HG02759 (cell line): ENCODE results near the gene FAM13A.

Experiments used
- ATAC-seq: cut with Tn5 transposase; IDR thresholded peaks from one replicate; pipeline ENCODE4 v1.9.1; 2021; ENCODE audit warnings: mild to moderate bottlenecking, moderate library complexity; ENCODE audit not compliant: unreplicated experiment

The FAM13A gene

GRCh38 chr4:88729146-88729760 lies 327.7 kb downstream of the FAM13A start:
- ATAC-seq: no peak

- no peak for ATAC-seq
Observed at GRCh38 chr4:88728146-88728545, 328.8 kb downstream of the FAM13A start.

GRCh38 chr4:88725986-88726385 lies 331.0 kb downstream of the FAM13A start:
- ATAC-seq: no peak

GRCh38 chr4:88725143-88725542 lies 331.8 kb downstream of the FAM13A start:
- ATAC-seq: no peak

GRCh38 chr4:88724406-88724805 lies 332.6 kb downstream of the FAM13A start:
- no peak for ATAC-seq

GRCh38 chr4:88722828-88723227 lies 334.2 kb downstream of the FAM13A start:
- ATAC-seq: no peak

- ATAC-seq: no peak
Observed at GRCh38 chr4:88722276-88722780, 334.7 kb downstream of the FAM13A start.

- ATAC-seq: no peak
Observed at GRCh38 chr4:88720451-88721428, 336.2 kb downstream of the FAM13A start.

- no peak for ATAC-seq
Observed at GRCh38 chr4:88719381-88719780, 337.6 kb downstream of the FAM13A start.

- no peak for ATAC-seq
Observed at GRCh38 chr4:88718098-88718497, 338.9 kb downstream of the FAM13A start.

- no peak for ATAC-seq
Observed at GRCh38 chr4:88713782-88714181, 343.2 kb downstream of the FAM13A start.

GRCh38 chr4:88709989-88710388 lies 347.0 kb downstream of the FAM13A start:
- ATAC-seq: no peak

- no peak for ATAC-seq
Observed at GRCh38 chr4:88706574-88706973, 350.4 kb downstream of the FAM13A start.

- ATAC-seq: no peak
Observed at GRCh38 chr4:88705805-88706492, 351.0 kb downstream of the FAM13A start.

GRCh38 chr4:88705223-88705622 lies 351.8 kb downstream of the FAM13A start:
- ATAC-seq: no peak

- ATAC-seq: no peak
Observed at GRCh38 chr4:88702782-88703181, 354.2 kb downstream of the FAM13A start.

- no peak for ATAC-seq
Observed at GRCh38 chr4:88698519-88698918, 358.5 kb downstream of the FAM13A start.

GRCh38 chr4:88697588-88698329 lies 359.2 kb downstream of the FAM13A start, which contains the start of gene NAP1L5:
NAP1L5 (minus strand) TSS chr4:88697829; CDS start chr4:88697754, 75 bp downstream.
- peak; percentile 94 for ATAC-seq

GRCh38 chr4:88697141-88697540 lies 359.8 kb downstream of the FAM13A start:
- ATAC-seq: no peak

GRCh38 chr4:88696630-88697029 lies 360.4 kb downstream of the FAM13A start:
- no peak for ATAC-seq
